Stimulated activated CD8-positive, alpha-beta memory T cell treated with anti-CD3 and anti-CD28 coated beads, Interleukin-15, amount 100 ng/mL, for 4 hours (primary cell): Measurements from ENCODE around the gene ZNF48.

Experiments
- DNase-seq, 2 donors: peaks; one replicate each; pipeline ENCODE4 v3.0.0-alpha.2; 2020; ENCODE audit warnings: low read depth in 2 of 2

Gene ZNF48

GRCh38 chr16:30395155-30395991 is at the start of gene ZNF48:
Gene ZNF48, plus strand, starts transcription at chr16:30395420. Its CDS starts 375 bp downstream, at chr16:30395795.
- peak in 1 of 2 donors; percentile 49 for DNase-seq

- no peak for DNase-seq
Measured at GRCh38 chr16:30346286-30346685, 48.9 kb upstream of the ZNF48 start.

- no peak for DNase-seq
Measured at GRCh38 chr16:30348113-30348512, 47.1 kb upstream of the ZNF48 start.

- DNase-seq: no peak
Measured at GRCh38 chr16:30348929-30349328, 46.3 kb upstream of the ZNF48 start.

GRCh38 chr16:30349675-30350074 is 45.5 kb upstream of the ZNF48 start:
- DNase-seq: no peak

GRCh38 chr16:30350134-30350871 is 44.9 kb upstream of the ZNF48 start:
- DNase-seq: no peak

GRCh38 chr16:30351001-30351441 is 44.2 kb upstream of the ZNF48 start:
- DNase-seq: no peak

- DNase-seq: no peak
Measured at GRCh38 chr16:30351586-30352419, 43.4 kb upstream of the ZNF48 start.

- no peak for DNase-seq
Measured at GRCh38 chr16:30352488-30353401, 42.5 kb upstream of the ZNF48 start.

GRCh38 chr16:30353438-30354129 is 41.6 kb upstream of the ZNF48 start:
- no peak for DNase-seq

- no peak for DNase-seq
Measured at GRCh38 chr16:30354423-30355143, 40.6 kb upstream of the ZNF48 start.

GRCh38 chr16:30355144-30355953 is 39.9 kb upstream of the ZNF48 start, which contains the start of gene CD2BP2:
Gene CD2BP2, minus strand, starts transcription at chr16:30355308. Its CDS starts 627 bp downstream, at chr16:30354681.
- DNase-seq: peak; percentile 76 to 77

- no peak for DNase-seq
Measured at GRCh38 chr16:30355954-30356308, 39.3 kb upstream of the ZNF48 start.

GRCh38 chr16:30356401-30357084 is 38.7 kb upstream of the ZNF48 start:
- DNase-seq: no peak

GRCh38 chr16:30357085-30357714 is 38.0 kb upstream of the ZNF48 start:
- DNase-seq: no peak

GRCh38 chr16:30357715-30358576 is 37.3 kb upstream of the ZNF48 start:
- no peak for DNase-seq

GRCh38 chr16:30358577-30358936 is 36.7 kb upstream of the ZNF48 start:
- no peak for DNase-seq
